GM21526 (cell line): ENCODE results near the gene SLC25A13.
A peak's percentile ranks its signal among the peaks of the same experiment; 100 is the strongest.
"Not testable (repeated sequence)": the region's sequence is repeated elsewhere in the genome, so short reads cannot be mapped to it uniquely, and the experiment has no call there.

Experiments used
- ATAC-seq: cut with Tn5 transposase; IDR thresholded peaks from one replicate; pipeline ENCODE4 v1.9.1; 2021; ENCODE audit warnings: moderate library complexity; ENCODE audit not compliant: unreplicated experiment, low FRiP score

The SLC25A13 gene

GRCh38 chr7:96321658-96322372 is at the start of gene SLC25A13:
SLC25A13 (minus strand) TSS chr7:96322098; CDS start chr7:96321956, 142 bp downstream.
- ATAC-seq = peak; percentile 76

GRCh38 chr7:96365916-96366315 is 44.0 kb upstream of the SLC25A13 start:
- ATAC-seq = not testable (repeated sequence)

- no peak for ATAC-seq
Observed at GRCh38 chr7:96361116-96361857, 39.4 kb upstream of the SLC25A13 start.

GRCh38 chr7:96359876-96360275 is 38.0 kb upstream of the SLC25A13 start:
- ATAC-seq = no peak

GRCh38 chr7:96358236-96358971 is 36.5 kb upstream of the SLC25A13 start:
- not testable (repeated sequence) for ATAC-seq

- no peak for ATAC-seq
Observed at GRCh38 chr7:96355990-96356506, 34.1 kb upstream of the SLC25A13 start.

- ATAC-seq = no peak
Observed at GRCh38 chr7:96354881-96355280, 33.0 kb upstream of the SLC25A13 start.

- ATAC-seq = no peak
Observed at GRCh38 chr7:96349572-96349971, 27.7 kb upstream of the SLC25A13 start.

GRCh38 chr7:96347471-96347870 is 25.6 kb upstream of the SLC25A13 start:
- ATAC-seq = no peak

GRCh38 chr7:96346293-96346953 is 24.5 kb upstream of the SLC25A13 start:
- ATAC-seq = no peak

- ATAC-seq = no peak
Observed at GRCh38 chr7:96344236-96344635, 22.3 kb upstream of the SLC25A13 start.

GRCh38 chr7:96342049-96342448 is 20.2 kb upstream of the SLC25A13 start:
- no peak for ATAC-seq

GRCh38 chr7:96337519-96337918 is 15.6 kb upstream of the SLC25A13 start:
- no peak for ATAC-seq

- ATAC-seq = no peak
Observed at GRCh38 chr7:96332325-96332724, 10.4 kb upstream of the SLC25A13 start.

- no peak for ATAC-seq
Observed at GRCh38 chr7:96331775-96332174, 9.9 kb upstream of the SLC25A13 start.

GRCh38 chr7:96331233-96331632 is 9.3 kb upstream of the SLC25A13 start:
- no peak for ATAC-seq

GRCh38 chr7:96330193-96330592 is 8.3 kb upstream of the SLC25A13 start:
- no peak for ATAC-seq

GRCh38 chr7:96329241-96329640 is 7.3 kb upstream of the SLC25A13 start:
- ATAC-seq = no peak

GRCh38 chr7:96328016-96328415 is 6.1 kb upstream of the SLC25A13 start:
- ATAC-seq = no peak

GRCh38 chr7:96327429-96327828 is 5.5 kb upstream of the SLC25A13 start:
- no peak for ATAC-seq
